ENCODE results near the gene SHLD1. TPM values are rescaled to one million over a fixed set of nuclear protein-coding genes. Genes with fewer than 3 reads are reported as not detected.
"Not testable (repeated sequence)": the region's sequence is repeated elsewhere in the genome, so short reads cannot be mapped to it uniquely, and the experiment has no call there.

SHLD1 gene
- total RNA-seq, 1 donor = 1.7 TPM

DNA sequence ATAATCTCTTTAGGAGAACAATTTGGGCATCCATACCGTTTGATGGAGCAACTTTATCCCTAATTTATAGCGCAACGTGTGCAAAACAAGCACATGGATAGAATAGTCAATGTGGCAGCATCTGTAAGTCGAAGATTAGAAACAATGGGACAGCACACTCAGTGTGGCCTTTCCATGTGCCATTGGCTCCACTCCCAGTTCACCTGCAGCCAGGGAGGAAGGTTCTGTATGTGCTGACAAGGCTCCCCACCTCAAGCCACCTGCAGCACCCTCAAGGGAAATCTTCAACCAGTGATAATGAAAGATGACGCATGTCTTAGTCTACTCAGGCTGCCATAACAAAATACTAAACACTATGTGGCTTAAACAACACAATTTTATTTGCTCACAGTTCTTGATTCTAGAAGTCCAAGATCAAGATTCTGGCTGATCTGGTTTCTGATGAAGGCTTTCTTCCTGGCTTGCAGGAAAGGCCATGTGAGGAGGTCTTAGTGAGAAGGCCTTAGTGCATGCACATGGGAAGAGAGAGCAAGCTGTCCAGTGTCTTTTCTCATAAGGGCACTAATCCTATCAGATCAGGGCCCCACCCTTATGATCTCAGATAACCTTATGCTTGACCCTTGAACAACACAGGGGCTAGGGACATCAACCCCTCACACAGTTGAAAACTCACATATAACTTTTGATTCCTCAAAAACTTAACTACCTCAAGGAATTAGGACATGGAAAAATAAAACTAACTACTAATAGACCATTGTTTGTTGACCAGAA is 34.9 kb upstream of the SHLD1 start:
- TF ChIP-seq, protein P1, sequence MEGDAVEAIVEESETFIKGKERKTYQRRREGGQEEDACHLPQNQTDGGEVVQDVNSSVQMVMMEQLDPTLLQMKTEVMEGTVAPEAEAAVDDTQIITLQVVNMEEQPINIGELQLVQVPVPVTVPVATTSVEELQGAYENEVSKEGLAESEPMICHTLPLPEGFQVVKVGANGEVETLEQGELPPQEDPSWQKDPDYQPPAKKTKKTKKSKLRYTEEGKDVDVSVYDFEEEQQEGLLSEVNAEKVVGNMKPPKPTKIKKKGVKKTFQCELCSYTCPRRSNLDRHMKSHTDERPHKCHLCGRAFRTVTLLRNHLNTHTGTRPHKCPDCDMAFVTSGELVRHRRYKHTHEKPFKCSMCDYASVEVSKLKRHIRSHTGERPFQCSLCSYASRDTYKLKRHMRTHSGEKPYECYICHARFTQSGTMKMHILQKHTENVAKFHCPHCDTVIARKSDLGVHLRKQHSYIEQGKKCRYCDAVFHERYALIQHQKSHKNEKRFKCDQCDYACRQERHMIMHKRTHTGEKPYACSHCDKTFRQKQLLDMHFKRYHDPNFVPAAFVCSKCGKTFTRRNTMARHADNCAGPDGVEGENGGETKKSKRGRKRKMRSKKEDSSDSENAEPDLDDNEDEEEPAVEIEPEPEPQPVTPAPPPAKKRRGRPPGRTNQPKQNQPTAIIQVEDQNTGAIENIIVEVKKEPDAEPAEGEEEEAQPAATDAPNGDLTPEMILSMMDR (IDR thresholded peaks at IDR 0.05; ENCODE audit: insufficient read depth, low read depth, low read length) = no peak
- no peak for DNase-seq (ENCODE audit: low read depth)
- H3K4me3 ChIP-seq (ENCODE audit: low read depth, low read length) = no peak overlapping the region

DNA sequence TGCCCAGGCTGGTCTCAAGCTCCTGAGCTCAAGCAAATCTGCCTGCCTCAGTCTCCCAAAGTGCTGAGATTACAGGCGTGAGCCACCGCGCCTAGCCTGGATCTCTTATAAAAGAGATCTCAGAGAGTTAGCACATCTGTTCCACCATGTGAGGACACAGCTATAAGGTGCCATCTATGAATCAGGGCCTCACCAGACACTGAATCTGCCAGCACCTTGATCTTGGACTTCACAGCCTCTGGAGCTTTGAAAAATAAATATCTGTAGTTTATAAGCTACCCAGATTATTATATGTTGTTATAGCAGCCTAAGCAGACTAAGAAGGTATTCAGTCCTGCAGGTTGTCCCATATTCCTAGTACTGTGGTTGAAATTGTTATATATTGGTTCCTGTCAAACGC is 33.2 kb upstream of the SHLD1 start:
- no peak for DNase-seq (ENCODE audit: low read depth)
- TF ChIP-seq, protein P1 (IDR thresholded peaks at IDR 0.05; ENCODE audit: insufficient read depth, low read depth, low read length) = no peak
- no peak overlapping the region for H3K4me3 ChIP-seq (ENCODE audit: low read depth, low read length)

DNA sequence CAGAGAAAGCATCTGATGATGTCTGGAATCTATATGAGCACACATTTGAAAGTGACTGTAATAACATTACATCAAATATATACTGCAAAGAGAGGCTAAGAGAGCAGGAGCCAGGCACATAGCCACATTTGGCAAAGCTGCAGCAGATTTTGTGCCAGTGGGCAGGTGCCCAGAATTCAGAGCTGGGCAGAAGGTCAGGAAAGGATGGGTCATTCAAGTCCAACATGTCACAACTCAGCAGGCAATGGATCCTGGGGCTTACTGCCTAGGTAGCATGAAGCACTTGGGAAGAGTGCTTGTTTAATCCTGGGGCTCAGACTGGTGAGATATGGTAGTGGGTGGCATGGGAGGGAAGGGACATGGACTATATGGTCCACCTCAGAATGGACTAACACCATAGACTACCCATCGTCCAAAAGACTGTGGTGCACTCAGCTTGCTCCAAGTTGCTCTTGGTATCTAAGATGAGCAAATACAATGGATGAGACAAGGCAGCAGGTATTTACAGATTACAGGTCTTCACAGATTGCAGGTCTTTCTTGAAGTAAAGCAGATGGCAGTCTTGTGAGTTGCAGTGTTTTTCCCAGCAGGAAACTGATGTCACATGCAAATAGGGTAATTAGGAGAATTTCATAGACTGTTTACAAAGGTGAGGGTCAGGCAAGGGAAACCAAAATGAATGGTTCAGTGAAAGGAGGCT is 31.2 kb upstream of the SHLD1 start:
- DNase-seq (ENCODE audit: low read depth) = no peak
- H3K4me3 ChIP-seq (ENCODE audit: low read depth, low read length) = no peak overlapping the region
- TF ChIP-seq, protein P1 (IDR thresholded peaks at IDR 0.05; ENCODE audit: insufficient read depth, low read depth, low read length) = no peak

DNA sequence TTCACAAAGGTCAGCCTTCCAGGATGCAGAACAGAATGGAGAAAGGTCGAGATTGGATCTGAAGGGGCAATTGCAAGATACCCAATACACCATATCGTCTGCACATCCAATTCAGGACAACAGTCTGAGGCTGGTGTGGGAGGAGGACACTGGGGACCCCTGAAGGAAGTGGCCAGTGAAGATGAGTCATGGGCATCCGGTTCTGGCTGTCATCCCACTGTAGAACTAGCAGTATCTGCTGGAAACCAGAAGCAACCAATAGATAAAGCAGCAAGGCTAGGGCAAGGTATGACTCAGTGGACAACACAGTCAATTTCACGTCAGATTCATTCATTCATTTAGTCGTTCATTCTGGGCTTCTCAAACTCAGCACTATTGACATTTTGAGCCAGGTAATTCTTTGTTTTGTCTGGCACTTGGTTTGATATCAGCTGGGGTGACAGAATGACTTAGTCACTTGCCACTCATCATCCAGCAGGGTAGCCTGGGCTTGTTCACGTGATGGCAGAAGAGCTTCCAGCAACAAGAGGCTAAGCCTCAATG is 30.3 kb upstream of the SHLD1 start:
- H3K4me3 ChIP-seq (ENCODE audit: low read depth, low read length) = no peak overlapping the region
- DNase-seq (ENCODE audit: low read depth) = no peak
- TF ChIP-seq, protein P1 (IDR thresholded peaks at IDR 0.05; ENCODE audit: insufficient read depth, low read depth, low read length) = no peak

DNA sequence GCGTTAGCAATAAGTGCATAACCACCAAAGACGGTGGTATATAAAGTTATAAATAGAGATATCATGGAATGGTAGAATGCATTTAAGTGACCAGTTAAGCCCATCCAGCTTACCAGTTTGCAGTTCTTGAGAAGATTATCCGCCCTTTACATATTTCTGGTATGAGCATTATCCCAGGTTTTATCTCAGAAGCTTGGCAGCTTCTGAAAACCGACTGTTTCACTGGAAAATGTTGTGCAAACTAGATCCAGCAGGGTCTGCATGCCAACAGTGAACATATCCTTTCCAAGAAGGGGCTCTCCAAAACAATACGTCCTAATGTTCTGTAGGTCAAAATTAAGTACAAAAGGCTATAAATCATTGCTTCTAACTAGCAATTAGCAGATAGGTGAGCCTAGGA is 29.5 kb upstream of the SHLD1 start:
- peak; percentile 69 for DNase-seq (ENCODE audit: low read depth)
- TF ChIP-seq, protein P1 (IDR thresholded peaks at IDR 0.05; ENCODE audit: insufficient read depth, low read depth, low read length) = no peak
- H3K4me3 ChIP-seq (ENCODE audit: low read depth, low read length) = no peak overlapping the region

DNA sequence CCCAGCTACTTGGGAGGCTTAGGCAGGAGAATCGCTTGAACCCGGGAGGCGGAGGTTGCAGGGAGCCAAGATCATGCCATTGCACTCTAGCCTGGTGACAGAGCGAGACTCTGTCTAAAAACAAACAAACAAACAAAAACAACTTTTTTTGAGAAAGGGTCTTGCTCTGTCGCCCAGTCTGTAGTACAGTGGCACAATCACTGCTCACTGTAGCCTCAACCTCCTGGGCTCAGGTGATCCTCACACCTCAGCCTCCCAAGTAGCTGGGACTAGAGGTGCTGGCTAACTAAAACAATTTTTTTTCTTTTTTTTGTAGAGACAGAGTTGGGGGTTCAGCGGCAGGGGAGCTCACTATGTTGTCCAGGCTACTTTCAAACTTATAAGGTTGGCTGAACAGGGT is 28.8 kb upstream of the SHLD1 start:
- not testable (repeated sequence) for DNase-seq (ENCODE audit: low read depth); H3K4me3 ChIP-seq (ENCODE audit: low read depth, low read length)

DNA sequence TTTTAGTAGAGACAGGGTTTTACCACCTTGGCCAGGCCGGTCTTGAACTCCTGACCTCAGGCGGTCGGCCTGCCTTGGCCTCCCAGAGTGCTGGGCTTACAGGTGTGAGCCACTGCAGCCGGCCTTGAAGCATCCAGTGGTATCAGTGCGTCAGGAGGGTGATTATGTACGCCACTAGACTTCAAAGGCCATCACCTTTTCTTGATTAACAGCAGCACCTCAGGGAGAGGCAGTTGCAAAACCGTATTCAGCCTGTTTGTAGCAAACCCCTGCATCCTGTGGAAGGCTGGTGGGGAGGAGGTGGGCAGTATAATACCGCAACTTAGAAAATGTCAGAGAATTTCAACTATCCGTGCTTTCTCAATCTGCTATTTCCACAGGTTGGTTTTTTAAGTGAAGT is 27.3 kb upstream of the SHLD1 start:
- TF ChIP-seq, protein P1 (IDR thresholded peaks at IDR 0.05; ENCODE audit: insufficient read depth, low read depth, low read length) = no peak

DNA sequence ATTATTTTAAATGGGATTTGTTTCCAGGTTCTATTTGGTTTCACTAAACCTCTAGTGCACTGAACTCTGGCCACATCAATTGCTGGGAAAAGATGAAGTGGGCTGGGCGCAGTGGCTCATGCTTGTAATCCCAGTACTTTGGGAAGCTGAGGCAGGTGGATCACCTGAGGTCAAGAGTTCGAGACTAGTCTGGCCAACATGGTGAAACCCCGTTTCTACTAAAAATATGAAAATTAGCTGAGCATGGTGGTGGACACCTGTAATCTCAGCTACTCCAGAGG is 25.1 kb upstream of the SHLD1 start:
- not testable (repeated sequence) for DNase-seq (ENCODE audit: low read depth); H3K4me3 ChIP-seq (ENCODE audit: low read depth, low read length)

More for the DNA sequence above, 27.3 kb upstream of the SHLD1 start:
- H3K4me3 ChIP-seq (ENCODE audit: low read depth, low read length) = no peak overlapping the region
- no peak for DNase-seq (ENCODE audit: low read depth)

Measured in fibroblast of villous mesenchyme (primary cell).